WTC11 (cell line): ENCODE data around the gene CEP250.

ENCODE experiments used
- CREB1 ChIP-seq: sonication (generic); formaldehyde crosslinking; IDR thresholded peaks from 2 replicates; pipeline ENCODE4 v1.8.0; 2023; ENCODE audit warnings: mild to moderate bottlenecking, missing genetic modification reagents
- GTF2I ChIP-seq: fragments of 250-450 bp; sonication (Bioruptor Pico); conservative IDR thresholded peaks from 2 replicates; pipeline ENCODE4 v1.4.0; 2021; ENCODE audit warnings: mild to moderate bottlenecking
- IRF2 ChIP-seq: sonication (generic); formaldehyde crosslinking; IDR thresholded peaks from 2 replicates; pipeline ENCODE4 v1.8.0; 2022; ENCODE audit warnings: low read depth, missing genetic modification reagents, borderline replicate concordance
- JAZF1 ChIP-seq: fragments of 250-450 bp; sonication (Bioruptor Pico); IDR thresholded peaks from 2 replicates; pipeline ENCODE4 v1.9.0; 2021; ENCODE audit warnings: moderate library complexity, mild to moderate bottlenecking, inconsistent platforms
- JUN ChIP-seq: sonication (generic); formaldehyde crosslinking; IDR thresholded peaks from 2 replicates; pipeline ENCODE4 v1.8.0; 2023; ENCODE audit warnings: mild to moderate bottlenecking, missing genetic modification reagents
- NFYB ChIP-seq: sonication (generic); formaldehyde crosslinking; conservative IDR thresholded peaks from 2 replicates; pipeline ENCODE4 v1.8.0; 2022; ENCODE audit warnings: low read depth, missing genetic modification reagents
- ZNF232 ChIP-seq: sonication (generic); formaldehyde crosslinking; IDR thresholded peaks from 2 replicates; pipeline ENCODE4 v1.8.0; 2022; ENCODE audit warnings: mild to moderate bottlenecking, missing genetic modification reagents
- ZNF423 ChIP-seq: fragments of 250-450 bp; sonication (Bioruptor Pico); IDR thresholded peaks from 2 replicates; pipeline ENCODE4 v2.1.2; 2022; ENCODE audit warnings: mild to moderate bottlenecking, moderate library complexity
- TF ChIP-seq, protein P1 (sequence below): fragments of 200-600 bp; IDR thresholded peaks from 2 replicates; pipeline ENCODE4 v1.8.0; 2022; ENCODE audit warnings: antibody characterized with exemption
- TF ChIP-seq, protein P2 (sequence below): sonication (generic); formaldehyde crosslinking; IDR thresholded peaks from 2 replicates; pipeline ENCODE4 v1.8.1; 2023; ENCODE audit warnings: mild to moderate bottlenecking, missing genetic modification reagents, moderate library complexity
- TF ChIP-seq, protein P3 (sequence below): sonication (generic); formaldehyde crosslinking; IDR thresholded peaks from 2 replicates; pipeline ENCODE4 v1.8.1; 2022; ENCODE audit warnings: mild to moderate bottlenecking, missing genetic modification reagents, moderate library complexity, borderline replicate concordance
- TF ChIP-seq, protein P4 (sequence below): sonication (generic); formaldehyde crosslinking; IDR thresholded peaks from 2 replicates; pipeline ENCODE4 v1.8.0; 2022; ENCODE audit warnings: mild to moderate bottlenecking, missing genetic modification reagents
- TF ChIP-seq, protein P5 (sequence below): sonication (generic); formaldehyde crosslinking; conservative IDR thresholded peaks from 2 replicates; pipeline ENCODE4 v1.8.1; 2022; ENCODE audit warnings: mild to moderate bottlenecking, missing genetic modification reagents
- TF ChIP-seq, protein P6 (sequence below): sonication (generic); formaldehyde crosslinking; conservative IDR thresholded peaks from 2 replicates; pipeline ENCODE4 v1.8.1; 2023; ENCODE audit warnings: mild to moderate bottlenecking, low read depth, missing genetic modification reagents, moderate library complexity

DNA sequence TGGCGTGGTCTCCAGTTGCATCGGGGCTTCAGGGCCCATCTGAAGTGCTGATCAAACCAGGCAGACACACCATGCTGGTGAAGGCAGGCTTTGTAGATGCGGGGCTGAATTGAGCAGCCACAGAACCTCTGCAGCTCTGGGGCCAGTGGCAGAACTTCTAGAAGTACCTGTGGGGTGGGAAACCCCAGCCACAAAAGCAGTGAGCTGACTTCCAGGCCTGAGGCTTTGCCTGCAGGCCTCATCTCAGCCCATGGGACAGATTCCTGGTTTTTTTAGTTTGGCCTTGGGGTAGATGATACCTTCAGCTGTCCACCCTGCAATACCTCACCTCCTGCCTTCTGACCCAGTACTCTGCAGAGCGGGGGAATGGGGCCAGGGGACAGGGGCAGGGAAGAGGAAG, 59.9 kb downstream of the CEP250 start:
- TF ChIP-seq IRF2 (CRISPR knock-in tag) (no peak), JAZF1 (CRISPR knock-in tag) (no peak), CREB1 (CRISPR knock-in tag) (no peak), JUN (CRISPR knock-in tag) (no peak), NFYB (CRISPR knock-in tag) (no peak), ZNF232 (CRISPR knock-in tag) (no peak), ZNF423 (CRISPR knock-in tag) (no peak), GTF2I (no peak)
- TF ChIP-seq, protein P1, sequence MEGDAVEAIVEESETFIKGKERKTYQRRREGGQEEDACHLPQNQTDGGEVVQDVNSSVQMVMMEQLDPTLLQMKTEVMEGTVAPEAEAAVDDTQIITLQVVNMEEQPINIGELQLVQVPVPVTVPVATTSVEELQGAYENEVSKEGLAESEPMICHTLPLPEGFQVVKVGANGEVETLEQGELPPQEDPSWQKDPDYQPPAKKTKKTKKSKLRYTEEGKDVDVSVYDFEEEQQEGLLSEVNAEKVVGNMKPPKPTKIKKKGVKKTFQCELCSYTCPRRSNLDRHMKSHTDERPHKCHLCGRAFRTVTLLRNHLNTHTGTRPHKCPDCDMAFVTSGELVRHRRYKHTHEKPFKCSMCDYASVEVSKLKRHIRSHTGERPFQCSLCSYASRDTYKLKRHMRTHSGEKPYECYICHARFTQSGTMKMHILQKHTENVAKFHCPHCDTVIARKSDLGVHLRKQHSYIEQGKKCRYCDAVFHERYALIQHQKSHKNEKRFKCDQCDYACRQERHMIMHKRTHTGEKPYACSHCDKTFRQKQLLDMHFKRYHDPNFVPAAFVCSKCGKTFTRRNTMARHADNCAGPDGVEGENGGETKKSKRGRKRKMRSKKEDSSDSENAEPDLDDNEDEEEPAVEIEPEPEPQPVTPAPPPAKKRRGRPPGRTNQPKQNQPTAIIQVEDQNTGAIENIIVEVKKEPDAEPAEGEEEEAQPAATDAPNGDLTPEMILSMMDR, result no peak
- TF ChIP-seq, protein P2, sequence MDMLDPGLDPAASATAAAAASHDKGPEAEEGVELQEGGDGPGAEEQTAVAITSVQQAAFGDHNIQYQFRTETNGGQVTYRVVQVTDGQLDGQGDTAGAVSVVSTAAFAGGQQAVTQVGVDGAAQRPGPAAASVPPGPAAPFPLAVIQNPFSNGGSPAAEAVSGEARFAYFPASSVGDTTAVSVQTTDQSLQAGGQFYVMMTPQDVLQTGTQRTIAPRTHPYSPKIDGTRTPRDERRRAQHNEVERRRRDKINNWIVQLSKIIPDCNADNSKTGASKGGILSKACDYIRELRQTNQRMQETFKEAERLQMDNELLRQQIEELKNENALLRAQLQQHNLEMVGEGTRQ (CRISPR knock-in tag), result no peak
- TF ChIP-seq, protein P3, sequence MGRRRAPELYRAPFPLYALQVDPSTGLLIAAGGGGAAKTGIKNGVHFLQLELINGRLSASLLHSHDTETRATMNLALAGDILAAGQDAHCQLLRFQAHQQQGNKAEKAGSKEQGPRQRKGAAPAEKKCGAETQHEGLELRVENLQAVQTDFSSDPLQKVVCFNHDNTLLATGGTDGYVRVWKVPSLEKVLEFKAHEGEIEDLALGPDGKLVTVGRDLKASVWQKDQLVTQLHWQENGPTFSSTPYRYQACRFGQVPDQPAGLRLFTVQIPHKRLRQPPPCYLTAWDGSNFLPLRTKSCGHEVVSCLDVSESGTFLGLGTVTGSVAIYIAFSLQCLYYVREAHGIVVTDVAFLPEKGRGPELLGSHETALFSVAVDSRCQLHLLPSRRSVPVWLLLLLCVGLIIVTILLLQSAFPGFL (CRISPR knock-in tag), result no peak
- TF ChIP-seq, protein P4, sequence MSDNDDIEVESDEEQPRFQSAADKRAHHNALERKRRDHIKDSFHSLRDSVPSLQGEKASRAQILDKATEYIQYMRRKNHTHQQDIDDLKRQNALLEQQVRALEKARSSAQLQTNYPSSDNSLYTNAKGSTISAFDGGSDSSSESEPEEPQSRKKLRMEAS (CRISPR knock-in tag), result no peak
- TF ChIP-seq, protein P5, sequence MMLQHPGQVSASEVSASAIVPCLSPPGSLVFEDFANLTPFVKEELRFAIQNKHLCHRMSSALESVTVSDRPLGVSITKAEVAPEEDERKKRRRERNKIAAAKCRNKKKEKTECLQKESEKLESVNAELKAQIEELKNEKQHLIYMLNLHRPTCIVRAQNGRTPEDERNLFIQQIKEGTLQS (CRISPR knock-in tag), result no peak
- TF ChIP-seq, protein P6, sequence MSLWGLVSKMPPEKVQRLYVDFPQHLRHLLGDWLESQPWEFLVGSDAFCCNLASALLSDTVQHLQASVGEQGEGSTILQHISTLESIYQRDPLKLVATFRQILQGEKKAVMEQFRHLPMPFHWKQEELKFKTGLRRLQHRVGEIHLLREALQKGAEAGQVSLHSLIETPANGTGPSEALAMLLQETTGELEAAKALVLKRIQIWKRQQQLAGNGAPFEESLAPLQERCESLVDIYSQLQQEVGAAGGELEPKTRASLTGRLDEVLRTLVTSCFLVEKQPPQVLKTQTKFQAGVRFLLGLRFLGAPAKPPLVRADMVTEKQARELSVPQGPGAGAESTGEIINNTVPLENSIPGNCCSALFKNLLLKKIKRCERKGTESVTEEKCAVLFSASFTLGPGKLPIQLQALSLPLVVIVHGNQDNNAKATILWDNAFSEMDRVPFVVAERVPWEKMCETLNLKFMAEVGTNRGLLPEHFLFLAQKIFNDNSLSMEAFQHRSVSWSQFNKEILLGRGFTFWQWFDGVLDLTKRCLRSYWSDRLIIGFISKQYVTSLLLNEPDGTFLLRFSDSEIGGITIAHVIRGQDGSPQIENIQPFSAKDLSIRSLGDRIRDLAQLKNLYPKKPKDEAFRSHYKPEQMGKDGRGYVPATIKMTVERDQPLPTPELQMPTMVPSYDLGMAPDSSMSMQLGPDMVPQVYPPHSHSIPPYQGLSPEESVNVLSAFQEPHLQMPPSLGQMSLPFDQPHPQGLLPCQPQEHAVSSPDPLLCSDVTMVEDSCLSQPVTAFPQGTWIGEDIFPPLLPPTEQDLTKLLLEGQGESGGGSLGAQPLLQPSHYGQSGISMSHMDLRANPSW, result no peak
